ENCODE data around the gene BEST3. TPM values are rescaled to one million over a fixed set of nuclear protein-coding genes. Genes with fewer than 3 reads are reported as not detected.

The BEST3 gene
- total RNA-seq, 2 experiments from 2014 or later = not detected

DNA sequence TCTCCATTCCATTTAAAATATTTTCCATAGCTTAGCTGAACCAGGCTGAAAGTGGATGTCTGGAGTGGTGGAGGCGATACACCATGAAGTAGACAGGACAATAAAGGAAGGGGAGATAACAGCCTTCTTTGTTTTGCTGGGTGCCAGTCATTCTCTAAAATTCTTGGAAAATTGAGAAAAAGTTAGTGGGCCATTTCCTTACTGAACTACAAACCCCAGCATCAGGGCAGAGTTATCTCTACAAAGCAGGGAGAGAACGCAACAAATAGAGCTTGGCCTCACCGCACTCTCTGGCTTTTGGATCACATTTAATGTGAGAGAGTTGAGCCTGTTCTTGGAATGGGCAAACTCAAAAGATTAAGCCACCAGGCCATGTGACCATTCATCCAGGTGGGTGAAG lies 47.2 kb downstream of the BEST3 start:
- no peaks in the 10 kb centered on the region for H3K9me3 Mint-ChIP-seq
- TF ChIP-seq, protein P1, sequence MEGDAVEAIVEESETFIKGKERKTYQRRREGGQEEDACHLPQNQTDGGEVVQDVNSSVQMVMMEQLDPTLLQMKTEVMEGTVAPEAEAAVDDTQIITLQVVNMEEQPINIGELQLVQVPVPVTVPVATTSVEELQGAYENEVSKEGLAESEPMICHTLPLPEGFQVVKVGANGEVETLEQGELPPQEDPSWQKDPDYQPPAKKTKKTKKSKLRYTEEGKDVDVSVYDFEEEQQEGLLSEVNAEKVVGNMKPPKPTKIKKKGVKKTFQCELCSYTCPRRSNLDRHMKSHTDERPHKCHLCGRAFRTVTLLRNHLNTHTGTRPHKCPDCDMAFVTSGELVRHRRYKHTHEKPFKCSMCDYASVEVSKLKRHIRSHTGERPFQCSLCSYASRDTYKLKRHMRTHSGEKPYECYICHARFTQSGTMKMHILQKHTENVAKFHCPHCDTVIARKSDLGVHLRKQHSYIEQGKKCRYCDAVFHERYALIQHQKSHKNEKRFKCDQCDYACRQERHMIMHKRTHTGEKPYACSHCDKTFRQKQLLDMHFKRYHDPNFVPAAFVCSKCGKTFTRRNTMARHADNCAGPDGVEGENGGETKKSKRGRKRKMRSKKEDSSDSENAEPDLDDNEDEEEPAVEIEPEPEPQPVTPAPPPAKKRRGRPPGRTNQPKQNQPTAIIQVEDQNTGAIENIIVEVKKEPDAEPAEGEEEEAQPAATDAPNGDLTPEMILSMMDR (IDR thresholded peaks at IDR 0.05) = no peak
- intact Hi-C loops (cut with micrococcal nuclease) = no loop called here
- no peak overlapping the region for H3K4me3 Mint-ChIP-seq
- CTCF ChIA-PET = interaction anchor here (1.2 kb wide), 1 partner anchor 12 kb away, joined by 5 read pairs; no protein-coding TSS in a partner anchor
- DNase-seq (no peak), ATAC-seq (no peak)
- H3K27ac Mint-ChIP-seq = no peak overlapping the region
- no peaks in the 10 kb centered on the region for H3K36me3 Mint-ChIP-seq (ENCODE audit: low read depth)
- POLR2A ChIA-PET = no interaction called here
- peaks cover 4% of the 10 kb centered on the region for H3K27me3 Mint-ChIP-seq
- H3K4me1 Mint-ChIP-seq (ENCODE audit: low read depth) = no peaks in the 10 kb centered on the region

GRCh38 chr12:69649529-69649928 lies 49.6 kb downstream of the BEST3 start:
- Mint-ChIP-seq H3K27ac (no peak overlapping the region), H3K36me3 (ENCODE audit: low read depth) (no peaks in the 10 kb centered on the region), H3K27me3 (peaks cover 4% of the 10 kb centered on the region), H3K4me1 (ENCODE audit: low read depth) (no peaks in the 10 kb centered on the region), H3K9me3 (no peaks in the 10 kb centered on the region), H3K4me3 (no peak overlapping the region)
- TF ChIP-seq, protein P1 (IDR thresholded peaks at IDR 0.05) = no peak
- DNase-seq (no peak), ATAC-seq (no peak)
- ChIA-PET CTCF (interaction anchor here (2.5 kb wide), 1 partner anchor 10 kb away, joined by 12 read pairs; no protein-coding TSS in a partner anchor), POLR2A (no interaction called here)
- intact Hi-C loops (cut with micrococcal nuclease) = no loop called here

DNA sequence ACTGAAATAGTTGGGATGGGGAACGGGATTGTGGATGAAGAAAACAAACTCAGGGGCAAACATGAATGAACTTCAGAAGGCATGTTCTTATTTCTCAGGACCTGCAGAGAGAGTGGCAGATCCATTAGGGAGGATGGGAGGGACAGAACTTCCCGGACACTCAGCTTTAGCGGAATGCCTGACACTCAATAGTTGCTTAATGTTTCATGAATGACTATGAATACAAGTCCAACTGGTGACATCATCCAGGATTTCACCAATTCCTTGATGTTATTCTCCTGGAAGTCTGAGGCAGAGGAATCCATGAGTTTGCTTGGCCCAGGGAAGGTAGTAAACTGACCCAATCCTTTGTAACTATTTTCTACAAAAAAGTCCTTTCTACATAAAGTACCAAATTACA lies 50.6 kb downstream of the BEST3 start:
- TF ChIP-seq, protein P1 (IDR thresholded peaks at IDR 0.05) = no peak
- DNase-seq (no peak), ATAC-seq (no peak)
- intact Hi-C loops (cut with micrococcal nuclease) = no loop called here
- Mint-ChIP-seq H3K4me3 (no peak overlapping the region), H3K36me3 (ENCODE audit: low read depth) (no peaks in the 10 kb centered on the region), H3K27ac (no peak overlapping the region), H3K9me3 (no peaks in the 10 kb centered on the region), H3K27me3 (peaks cover 4% of the 10 kb centered on the region), H3K4me1 (ENCODE audit: low read depth) (no peaks in the 10 kb centered on the region)
- ChIA-PET POLR2A (no interaction called here), CTCF (interaction anchor here (2.5 kb wide), 1 partner anchor 9 kb away, joined by 12 read pairs; no protein-coding TSS in a partner anchor)

- H3K27me3 Mint-ChIP-seq = peaks cover 4% of the 10 kb centered on the region
- TF ChIP-seq, protein P1 (IDR thresholded peaks at IDR 0.05) = no peak
- H3K27ac Mint-ChIP-seq = no peak overlapping the region
- ChIA-PET CTCF (interaction anchor here (1.1 to 1.5 kb wide), 2 partner anchors 76 to 290 kb away, joined by 3 to 5 read pairs; no protein-coding TSS in a partner anchor), POLR2A (no interaction called here)
- no peak for DNase-seq
- intact Hi-C loops (cut with micrococcal nuclease) = no loop called here
- H3K4me3 Mint-ChIP-seq = no peak overlapping the region
- H3K4me1 Mint-ChIP-seq (ENCODE audit: low read depth) = no peaks in the 10 kb centered on the region
- ATAC-seq = no peak
- H3K9me3 Mint-ChIP-seq = no peaks in the 10 kb centered on the region
- no peaks in the 10 kb centered on the region for H3K36me3 Mint-ChIP-seq (ENCODE audit: low read depth)
These were observed 51.9 kb downstream of the BEST3 start for GRCh38 chr12:69647178-69647577.

- ATAC-seq (no peak), DNase-seq (no peak)
- intact Hi-C loops (cut with micrococcal nuclease) = no loop called here
- Mint-ChIP-seq H3K36me3 (ENCODE audit: low read depth) (no peaks in the 10 kb centered on the region), H3K4me3 (no peak overlapping the region), H3K27me3 (no peaks in the 10 kb centered on the region), H3K27ac (no peak overlapping the region), H3K9me3 (no peaks in the 10 kb centered on the region), H3K4me1 (ENCODE audit: low read depth) (no peaks in the 10 kb centered on the region)
- POLR2A ChIA-PET = no interaction called here
- TF ChIP-seq, protein P1 (IDR thresholded peaks at IDR 0.05) = no peak
- CTCF ChIA-PET = interaction anchor here (1.3 kb wide), 1 partner anchor 27 kb away, joined by 3 read pairs; no protein-coding TSS in a partner anchor
These were observed 54.1 kb downstream of the BEST3 start for GRCh38 chr12:69645031-69645430.
